ENCODE results near the gene SGIP1. TPM values are rescaled to one million over a fixed set of nuclear protein-coding genes. Genes with fewer than 3 reads are reported as not detected.

The SGIP1 gene
- total RNA-seq, 1 donor from 2014 or later, result 6.9 TPM

DNA sequence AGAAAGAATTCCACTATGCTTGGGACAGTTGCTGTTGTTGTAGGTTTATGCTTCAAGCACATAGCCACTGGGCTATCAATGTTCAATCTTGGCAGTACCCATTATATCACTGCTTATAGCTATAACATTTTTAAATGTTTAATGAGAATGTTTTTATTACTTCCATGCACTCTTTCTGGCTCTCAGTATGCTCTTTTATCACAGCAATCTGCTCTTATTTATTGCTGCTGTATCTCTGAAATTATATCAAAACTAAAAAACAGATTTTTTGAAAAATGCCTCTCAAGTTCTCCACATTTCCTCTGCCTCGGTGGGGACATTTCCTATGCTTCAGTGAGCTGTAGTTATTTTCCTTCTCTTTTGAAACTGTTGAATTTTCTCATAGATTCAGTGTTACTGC lies 5.4 kb upstream of the SGIP1 start:
- DNase-seq (ENCODE audit: low read depth), result no peak
- no peak overlapping the region for H3K4me3 ChIP-seq (ENCODE audit: low read depth, low read length)
- no peak for TF ChIP-seq CTCF (conservative IDR thresholded peaks at IDR 0.05; ENCODE audit: low read depth, low read length)

- no peak for TF ChIP-seq CTCF (conservative IDR thresholded peaks at IDR 0.05; ENCODE audit: low read depth, low read length)
- no peak overlapping the region for H3K4me3 ChIP-seq (ENCODE audit: low read depth, low read length)
Observed at GRCh38 chr1:66532214-66532613, 1.7 kb upstream of the SGIP1 start.

GRCh38 chr1:66532798-66533783 lies 862 bp upstream of the SGIP1 start:
- DNase-seq (ENCODE audit: low read depth), result peak; percentile 44
- no peak for TF ChIP-seq CTCF (conservative IDR thresholded peaks at IDR 0.05; ENCODE audit: low read depth, low read length)

More at GRCh38 chr1:66532214-66532613, 1.7 kb upstream of the SGIP1 start:
- DNase-seq (ENCODE audit: low read depth), result no peak

DNA sequence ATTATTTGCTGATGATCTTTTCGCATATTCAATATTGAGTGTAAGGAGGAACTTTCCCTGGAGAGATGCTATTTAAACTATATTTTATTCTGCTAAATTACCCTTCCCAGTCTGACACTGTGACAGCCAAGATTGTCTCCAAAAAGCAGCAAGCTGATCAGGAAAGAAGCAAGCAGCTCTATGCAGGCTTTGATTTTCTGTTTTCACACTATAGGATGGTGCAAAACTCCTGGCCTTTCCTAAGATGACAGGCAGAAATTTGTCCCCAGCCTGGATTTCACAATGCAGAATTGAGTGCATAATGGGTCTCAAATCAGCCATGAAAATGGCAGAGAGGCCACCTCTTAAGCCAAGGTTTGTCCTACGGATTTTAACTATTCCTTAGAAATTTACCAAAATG lies 1.1 kb downstream of the SGIP1 start:
- peak overlapping the region; percentile 61 for H3K4me3 ChIP-seq (ENCODE audit: low read depth, low read length)
- TF ChIP-seq CTCF (conservative IDR thresholded peaks at IDR 0.05; ENCODE audit: low read depth, low read length), result no peak
- DNase-seq (ENCODE audit: low read depth), result no peak

More at GRCh38 chr1:66532798-66533783, 862 bp upstream of the SGIP1 start:
- H3K4me3 ChIP-seq (ENCODE audit: low read depth, low read length), result peak overlapping the region; percentile 61

- peak overlapping the region; percentile 61 for H3K4me3 ChIP-seq (ENCODE audit: low read depth, low read length)
- no peak for TF ChIP-seq CTCF (conservative IDR thresholded peaks at IDR 0.05; ENCODE audit: low read depth, low read length)
- no peak for DNase-seq (ENCODE audit: low read depth)
Observed at GRCh38 chr1:66535853-66536252, 1.9 kb downstream of the SGIP1 start.

GRCh38 chr1:66537718-66538117 lies 3.8 kb downstream of the SGIP1 start:
- no peak for DNase-seq (ENCODE audit: low read depth)
- no peak overlapping the region for H3K4me3 ChIP-seq (ENCODE audit: low read depth, low read length)

More at GRCh38 chr1:66537718-66538117, 3.8 kb downstream of the SGIP1 start:
- no peak for TF ChIP-seq CTCF (conservative IDR thresholded peaks at IDR 0.05; ENCODE audit: low read depth, low read length)
